ENCODE measurements around the gene TSPAN17.

TSPAN17 gene

DNA sequence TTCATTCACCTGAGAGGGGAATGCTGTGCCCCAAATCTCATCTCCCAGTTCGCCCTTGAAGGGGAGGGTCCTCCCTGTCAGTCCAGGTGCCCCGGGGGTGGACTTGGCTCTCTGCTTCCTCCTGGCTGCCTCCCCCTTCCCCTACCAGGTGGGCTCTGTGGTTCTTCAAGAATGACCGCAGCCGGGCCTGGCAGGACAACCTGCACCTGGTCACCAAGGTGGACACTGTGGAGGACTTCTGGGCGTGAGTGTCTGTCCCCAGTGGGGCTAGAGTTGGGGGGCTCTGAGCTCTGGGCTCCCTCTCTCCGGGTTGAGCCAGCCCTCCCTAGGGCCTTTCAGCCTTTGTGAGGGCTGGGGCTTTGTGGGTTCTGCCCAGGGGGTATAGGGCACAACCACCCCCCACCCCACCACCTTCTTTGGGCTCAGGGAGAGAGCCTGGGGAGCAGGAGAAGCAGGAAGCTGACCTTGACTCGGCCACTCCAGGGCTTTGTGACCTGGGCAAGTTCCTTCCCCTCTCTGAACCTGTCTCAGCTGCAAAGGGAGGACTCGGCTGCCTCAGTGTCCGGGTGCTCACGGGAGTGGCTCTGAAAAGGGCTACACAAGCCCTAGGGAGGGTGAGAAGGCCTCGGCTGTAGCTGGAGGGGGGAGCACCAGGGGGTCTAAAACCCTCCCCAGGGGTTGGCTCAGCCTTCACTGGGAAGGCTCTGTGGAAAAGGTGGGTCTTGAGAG, 3.6 kb upstream of the TSPAN17 start:
- no peak for DNase-seq

DNA sequence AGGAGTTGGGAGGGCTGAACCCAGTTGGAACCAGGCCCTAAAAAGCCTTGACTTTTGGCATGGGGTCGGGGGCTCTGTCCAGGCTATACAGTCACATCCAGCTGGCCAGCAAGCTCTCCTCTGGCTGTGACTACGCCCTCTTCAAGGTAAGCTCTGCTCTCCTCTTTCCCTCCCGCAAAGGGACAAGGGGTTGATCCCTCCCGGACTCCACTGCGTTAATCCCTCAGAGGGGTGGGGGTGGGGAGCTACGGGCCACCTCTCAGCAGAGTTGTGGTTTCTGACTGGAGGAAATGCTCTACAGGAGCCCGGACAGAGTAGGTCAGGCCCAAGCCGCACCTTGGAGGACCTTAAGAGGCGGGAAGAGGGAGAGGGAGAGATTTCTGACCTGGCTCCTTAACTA, 3.0 kb upstream of the TSPAN17 start:
- DNase-seq, result no peak

- DNase-seq, result no peak
These were observed 2.2 kb upstream of the TSPAN17 start for GRCh38 chr5:176644878-176645670.

DNA sequence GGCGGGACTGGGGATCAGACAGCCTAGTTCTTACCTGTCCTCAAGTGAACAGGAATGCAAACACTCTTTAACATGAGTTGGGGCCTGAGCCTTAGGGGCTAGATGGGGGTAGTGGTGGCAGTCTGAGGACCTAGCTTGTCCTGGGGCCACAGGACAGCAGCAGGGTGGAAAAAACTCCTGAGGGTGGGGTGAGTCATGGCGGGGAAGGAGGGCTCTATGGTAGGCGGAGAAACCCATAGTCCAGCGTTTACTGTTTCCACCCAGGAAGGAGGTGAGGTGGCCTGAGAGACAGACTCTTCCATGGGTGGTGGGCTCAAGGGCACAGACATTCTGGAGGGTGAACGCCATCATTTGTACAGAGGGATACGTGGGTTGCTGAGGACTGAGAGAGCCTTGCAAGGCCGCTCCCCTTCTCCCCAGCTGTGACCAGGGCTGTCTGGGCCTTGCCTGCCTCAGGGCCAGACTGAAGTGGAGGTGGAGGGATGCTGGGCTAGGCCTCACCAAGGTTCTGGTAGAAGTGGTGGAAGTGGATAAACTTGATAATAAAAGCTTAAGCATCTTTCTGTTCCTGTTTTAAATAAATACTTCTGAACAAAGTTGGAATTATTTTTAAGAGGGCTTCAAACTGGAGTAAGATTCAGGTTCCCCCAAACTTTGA, 1.1 kb upstream of the TSPAN17 start:
- DNase-seq, result no peak

DNA sequence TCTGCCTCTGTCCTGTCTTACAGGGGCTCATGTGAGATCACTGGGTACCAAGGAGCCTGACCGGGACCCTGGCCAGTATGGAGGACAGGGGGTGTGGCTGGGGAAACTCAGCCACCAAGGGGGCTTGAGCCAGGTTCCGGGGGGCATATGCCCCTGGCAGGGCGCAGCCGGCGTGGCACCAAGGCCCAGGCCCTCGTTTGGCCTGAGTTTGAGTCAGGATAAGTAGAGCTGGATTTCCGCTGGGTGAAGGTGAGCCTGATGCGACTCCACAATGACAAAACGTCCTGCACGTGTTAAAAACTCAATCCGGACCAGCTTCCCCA, 616 bp upstream of the TSPAN17 start:
- no peak for DNase-seq

GRCh38 chr5:176647843-176648473, 674 bp downstream of the TSPAN17 start:
- no peak for DNase-seq

GRCh38 chr5:176648474-176649194, 1.4 kb downstream of the TSPAN17 start:
- DNase-seq, result no peak

DNA sequence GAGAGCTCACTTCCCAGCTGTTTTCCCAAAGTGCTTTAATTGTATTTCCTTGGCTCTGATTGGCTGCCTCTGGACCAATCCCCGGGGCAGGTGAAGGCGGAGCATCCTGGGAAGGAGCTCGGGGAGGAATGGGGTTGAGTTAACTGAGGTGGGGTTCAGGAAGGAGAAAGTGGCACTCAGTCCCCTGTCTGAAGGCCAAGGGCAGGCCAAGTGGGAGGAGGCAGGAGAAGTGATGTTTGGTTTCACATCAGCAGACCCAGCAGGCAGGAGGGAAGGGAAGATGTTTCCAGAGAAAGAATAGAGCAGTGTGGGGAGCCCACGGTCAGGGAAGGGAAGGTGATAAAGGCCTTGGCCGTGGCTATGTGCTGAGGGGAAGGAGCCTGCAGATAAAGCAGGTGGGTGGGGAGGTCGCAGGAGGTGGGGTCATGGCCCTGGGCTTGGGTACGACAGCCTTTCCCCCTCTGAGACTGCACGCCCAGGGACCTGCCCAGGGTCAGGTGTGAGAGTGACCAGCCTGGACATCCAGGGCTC, 3.1 kb downstream of the TSPAN17 start:
- DNase-seq, result no peak

- DNase-seq, result no peak
These were observed 4.2 kb downstream of the TSPAN17 start for GRCh38 chr5:176651472-176651980.

- DNase-seq, result no peak
These were observed 4.9 kb downstream of the TSPAN17 start for GRCh38 chr5:176652136-176652535.

DNA sequence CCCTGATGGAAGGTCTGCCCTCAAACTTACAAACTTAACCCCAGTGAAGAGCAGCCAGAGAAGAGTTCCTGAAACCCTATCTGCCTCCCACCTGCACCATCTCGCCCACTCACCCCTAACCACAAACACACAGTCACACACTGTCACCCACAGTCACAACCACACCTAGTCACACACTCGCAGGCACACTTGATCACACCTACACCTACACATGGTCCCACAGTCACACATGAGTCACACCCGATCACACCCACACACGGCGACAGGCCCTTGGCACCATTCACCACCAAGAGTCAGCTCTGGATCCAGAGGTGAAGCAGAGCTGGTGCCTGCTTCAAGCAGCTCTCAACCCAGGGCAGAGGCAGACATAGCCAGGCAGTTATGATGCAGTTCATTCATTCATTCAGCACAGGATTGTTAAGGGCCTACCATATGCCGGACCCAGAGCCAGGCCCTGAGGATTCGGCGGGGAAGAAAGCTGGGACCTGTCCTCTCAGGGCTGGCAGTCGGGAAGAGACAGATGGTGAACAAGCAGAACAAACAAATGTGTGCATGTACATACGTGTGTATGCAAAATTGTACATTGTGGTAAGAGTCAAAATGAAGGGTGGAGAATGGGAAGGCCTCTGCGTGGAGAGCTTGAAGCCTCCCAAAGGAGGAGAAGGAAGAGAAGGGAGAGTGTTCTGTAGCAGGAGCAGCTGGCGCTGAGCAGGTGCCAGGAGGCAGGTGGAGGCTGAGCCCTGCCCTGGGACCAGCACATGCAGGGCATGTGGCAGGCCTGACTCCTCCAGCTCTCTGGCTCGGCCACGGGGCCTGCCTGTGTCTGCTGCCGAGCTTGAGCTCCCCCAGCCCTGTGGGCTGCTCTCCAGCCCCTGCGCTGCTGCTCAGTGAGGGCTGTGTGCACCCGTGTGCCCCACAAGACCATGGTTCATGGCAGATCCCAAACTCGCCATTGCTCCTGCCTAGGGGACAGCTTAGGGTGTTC, 6.4 kb downstream of the TSPAN17 start:
- DNase-seq, result no peak

- DNase-seq, result no peak
These were observed 7.6 kb downstream of the TSPAN17 start for GRCh38 chr5:176654856-176655255.

- no peak for DNase-seq
These were observed 9.2 kb downstream of the TSPAN17 start for GRCh38 chr5:176656467-176656990.

DNA sequence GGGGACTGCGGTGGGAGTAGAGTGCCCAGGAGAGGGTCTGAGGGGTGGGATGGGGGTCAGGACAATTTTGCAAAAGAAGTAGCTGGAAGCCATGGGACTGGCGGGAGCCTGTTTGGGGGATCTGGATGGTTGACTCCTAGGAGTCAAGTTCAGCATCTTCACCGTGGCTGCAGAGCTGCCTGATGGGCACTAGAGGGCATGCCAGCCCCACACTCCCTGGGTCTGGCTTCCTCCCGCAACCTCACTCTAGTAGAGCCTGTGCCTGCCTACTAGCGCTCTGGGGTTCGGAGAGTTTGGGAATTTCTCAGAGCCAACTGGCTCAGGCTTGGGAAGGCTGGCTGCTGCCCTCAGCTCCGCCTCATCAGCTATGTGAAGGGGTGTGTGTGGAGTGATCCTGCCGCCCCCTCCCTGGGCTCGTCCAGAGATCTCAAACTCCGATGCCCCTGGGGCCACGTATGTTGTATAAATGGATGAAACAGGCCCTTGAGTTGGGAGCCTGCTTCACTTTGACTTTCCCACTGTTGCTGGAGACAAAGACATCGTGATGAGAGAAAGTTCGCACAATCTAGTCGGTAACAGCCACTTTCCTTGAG, 10.8 kb downstream of the TSPAN17 start:
- DNase-seq, result peak; percentile 22

GRCh38 chr5:176658817-176659511, 11.7 kb downstream of the TSPAN17 start:
- DNase-seq, result no peak

DNA sequence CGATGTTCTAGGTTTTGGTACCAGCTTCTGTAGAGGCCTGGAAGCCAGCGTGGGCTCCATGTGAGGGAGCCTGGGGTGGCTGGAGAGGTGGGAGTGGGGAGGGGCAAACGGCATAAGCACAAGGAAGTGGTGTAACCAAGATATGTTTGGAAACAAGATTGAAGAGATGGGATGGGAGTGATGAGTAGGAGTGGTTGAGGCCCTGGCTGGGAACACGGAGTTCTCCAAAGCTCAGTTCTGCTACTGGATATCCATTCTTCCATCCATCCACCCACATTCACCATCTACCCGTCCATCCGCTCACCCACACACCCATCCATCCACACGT, 12.2 kb downstream of the TSPAN17 start:
- no peak for DNase-seq

DNA sequence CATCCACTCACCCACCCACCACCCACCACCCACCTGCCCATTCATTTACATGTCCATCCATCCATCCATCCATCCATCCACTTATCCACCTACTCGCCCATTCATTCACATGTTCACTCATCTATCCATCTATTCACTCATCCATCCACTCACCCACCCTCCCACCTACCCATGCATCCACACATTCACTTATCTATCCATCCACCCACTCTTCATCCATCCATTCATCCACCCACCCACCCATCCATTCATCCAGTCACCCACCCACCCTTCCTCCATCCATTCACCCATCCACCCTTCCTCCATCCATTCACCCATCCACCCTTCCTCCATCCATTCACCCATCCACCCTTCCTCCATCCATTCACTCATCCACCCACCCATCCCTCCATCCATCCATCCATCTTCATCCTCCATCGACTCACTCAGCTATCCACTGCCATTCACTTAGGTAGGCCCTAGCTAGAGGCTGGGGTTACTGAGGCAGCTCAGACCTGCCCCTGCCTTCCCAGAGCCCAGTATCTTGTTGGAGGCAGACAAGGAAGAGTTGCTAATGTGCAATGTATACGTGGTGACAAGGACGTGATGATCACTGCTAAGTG, 12.7 kb downstream of the TSPAN17 start:
- DNase-seq, result no peak

GRCh38 chr5:176660530-176660859, 13.2 kb downstream of the TSPAN17 start:
- no peak for DNase-seq

DNA sequence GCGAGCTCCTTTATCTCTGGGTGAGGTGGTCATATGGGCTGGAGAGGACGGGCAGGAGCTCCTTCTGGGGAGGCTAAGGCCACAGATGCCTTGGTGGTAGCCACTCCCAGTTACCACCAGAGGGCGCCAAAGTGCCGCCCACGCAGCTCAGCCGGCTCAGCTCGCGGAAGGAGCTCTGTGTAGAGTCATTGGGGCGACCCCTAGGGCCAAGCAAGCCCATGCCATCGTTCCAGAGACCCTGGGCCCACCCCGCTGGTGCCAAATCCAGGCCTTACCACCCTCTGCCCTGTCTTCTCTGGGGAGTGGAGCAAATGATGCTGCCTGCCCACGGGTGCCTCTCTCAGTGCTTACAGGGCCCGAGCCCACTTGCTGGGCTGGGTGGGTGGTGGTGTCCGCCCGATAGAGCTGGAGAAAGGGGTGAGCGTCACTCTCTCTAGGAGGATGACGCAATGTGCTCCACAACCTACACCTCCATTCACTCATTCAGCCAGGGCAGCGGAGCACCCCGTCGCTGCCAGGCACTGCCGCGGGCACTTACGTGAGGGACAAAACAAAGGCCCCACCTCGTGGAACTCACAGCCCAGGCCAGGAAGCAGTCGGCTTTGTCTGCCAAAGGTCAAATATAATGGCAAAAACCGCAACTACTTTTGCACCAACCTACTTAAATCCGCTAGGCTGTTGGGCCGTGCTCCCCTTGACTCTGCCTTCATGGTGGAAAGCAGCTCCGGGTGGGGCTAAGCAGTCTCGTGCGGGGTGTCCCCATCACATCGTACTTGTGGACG, 13.8 kb downstream of the TSPAN17 start:
- peak; percentile 55 for DNase-seq

Data from NCI-H1048 (cell line).